Esophagus muscularis mucosa (tissue), 3 donors: ENCODE data around the gene SRSF4.

Experiments
- POLR2A ChIP-seq: fragments of 450-650 bp; IDR thresholded peaks from one replicate; pipeline ENCODE4 v1.6.1; 2017; ENCODE audit warnings: antibody characterized with exemption, moderate library complexity, mild to moderate bottlenecking, low read depth
- POLR2AphosphoS5 ChIP-seq, 2 donors: sonication (generic); formaldehyde crosslinking; IDR thresholded peaks; one replicate each; pipeline ENCODE4 v1.6.1; 2017; ENCODE audit warnings: antibody characterized with exemption in 2 of 2
- TF ChIP-seq, protein P1 (sequence below), 3 experiments: fragments of 200-600 bp in 2 of 3; fragments of 450-650 bp in 1 of 3; sonication (generic) in 2 of 3; IDR thresholded peaks; one replicate each; pipeline ENCODE4 v1.5.1; 2017 to 2019; ENCODE audit warnings: antibody characterized with exemption in 3 of 3, mild to moderate bottlenecking in 2 of 3, moderate library complexity in 1 of 3

DNA sequence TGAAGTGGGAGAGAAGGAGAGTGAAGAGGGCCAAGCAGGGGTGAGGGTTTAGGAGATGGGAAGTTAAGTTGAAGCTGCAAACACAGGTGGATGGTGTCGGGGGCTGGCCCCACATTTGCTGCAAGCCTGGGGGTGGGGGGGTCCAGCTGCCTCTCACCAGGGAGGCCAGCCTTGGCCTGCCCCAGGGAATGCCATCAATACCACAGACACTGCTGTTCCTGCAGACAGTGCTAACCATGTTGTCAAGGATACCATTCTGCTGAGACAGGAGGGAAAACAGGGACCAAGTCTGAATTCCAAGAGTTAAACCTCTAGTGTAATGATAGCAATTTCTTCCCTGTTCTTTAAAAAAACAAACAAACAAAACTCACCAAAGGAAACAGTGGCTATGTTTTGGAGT lies 41.0 kb upstream of the SRSF4 start:
- TF ChIP-seq POLR2AphosphoS5 (IDR thresholded peaks at IDR 0.05) (no peak), POLR2A (no peak)
- TF ChIP-seq, protein P1, sequence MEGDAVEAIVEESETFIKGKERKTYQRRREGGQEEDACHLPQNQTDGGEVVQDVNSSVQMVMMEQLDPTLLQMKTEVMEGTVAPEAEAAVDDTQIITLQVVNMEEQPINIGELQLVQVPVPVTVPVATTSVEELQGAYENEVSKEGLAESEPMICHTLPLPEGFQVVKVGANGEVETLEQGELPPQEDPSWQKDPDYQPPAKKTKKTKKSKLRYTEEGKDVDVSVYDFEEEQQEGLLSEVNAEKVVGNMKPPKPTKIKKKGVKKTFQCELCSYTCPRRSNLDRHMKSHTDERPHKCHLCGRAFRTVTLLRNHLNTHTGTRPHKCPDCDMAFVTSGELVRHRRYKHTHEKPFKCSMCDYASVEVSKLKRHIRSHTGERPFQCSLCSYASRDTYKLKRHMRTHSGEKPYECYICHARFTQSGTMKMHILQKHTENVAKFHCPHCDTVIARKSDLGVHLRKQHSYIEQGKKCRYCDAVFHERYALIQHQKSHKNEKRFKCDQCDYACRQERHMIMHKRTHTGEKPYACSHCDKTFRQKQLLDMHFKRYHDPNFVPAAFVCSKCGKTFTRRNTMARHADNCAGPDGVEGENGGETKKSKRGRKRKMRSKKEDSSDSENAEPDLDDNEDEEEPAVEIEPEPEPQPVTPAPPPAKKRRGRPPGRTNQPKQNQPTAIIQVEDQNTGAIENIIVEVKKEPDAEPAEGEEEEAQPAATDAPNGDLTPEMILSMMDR (IDR thresholded peaks at IDR 0.05) = no peak
